8988T (cell line): Measurements from ENCODE around the gene MAP3K10.

ENCODE experiments used
- DNase-seq: peaks from one replicate; pipeline ENCODE4 v3.0.0; 2011

MAP3K10 gene

GRCh38 chr19:40251991-40252390, 60.8 kb downstream of the MAP3K10 start:
- no peak for DNase-seq

- DNase-seq, result no peak
Measured at GRCh38 chr19:40252395-40252794, 61.2 kb downstream of the MAP3K10 start.

GRCh38 chr19:40253611-40254092, 62.4 kb downstream of the MAP3K10 start:
- no peak for DNase-seq

GRCh38 chr19:40254714-40255418, 63.6 kb downstream of the MAP3K10 start:
- no peak for DNase-seq

GRCh38 chr19:40255619-40256166, 64.5 kb downstream of the MAP3K10 start:
- DNase-seq, result no peak

- DNase-seq, result no peak
Measured at GRCh38 chr19:40256512-40256911, 65.3 kb downstream of the MAP3K10 start.

- DNase-seq, result no peak
Measured at GRCh38 chr19:40257096-40257517, 65.9 kb downstream of the MAP3K10 start.

- no peak for DNase-seq
Measured at GRCh38 chr19:40261631-40262030, 70.4 kb downstream of the MAP3K10 start.

GRCh38 chr19:40262422-40262821, 71.2 kb downstream of the MAP3K10 start:
- DNase-seq, result no peak

GRCh38 chr19:40263440-40264313, 72.5 kb downstream of the MAP3K10 start:
- DNase-seq, result no peak

- no peak for DNase-seq
Measured at GRCh38 chr19:40264314-40265054, 73.3 kb downstream of the MAP3K10 start.
